Stomach smooth muscle (tissue), 2 donors: ENCODE results near the gene USP8.
"Not testable (repeated sequence)": the region's sequence is repeated elsewhere in the genome, so short reads cannot be mapped to it uniquely, and the experiment has no call there.

Experiments used
- H3K27ac ChIP-seq: one replicate; pipeline ENCODE4 v1.7.0; 2013; ENCODE audit warnings: mild to moderate bottlenecking, low read length, inconsistent platforms
- H3K27me3 ChIP-seq, 2 donors: one replicate each; pipeline ENCODE4 v1.7.0; 2013; ENCODE audit warnings: low read length in 2 of 2; ENCODE audit not compliant: insufficient read depth in 2 of 2, control insufficient read depth in 1 of 2
- H3K36me3 ChIP-seq, 2 donors: one replicate each; pipeline ENCODE4 v1.7.0; 2013; ENCODE audit warnings: low read length in 2 of 2; ENCODE audit not compliant: control insufficient read depth in 2 of 2, insufficient read depth in 2 of 2
- H3K4me1 ChIP-seq: one replicate; pipeline ENCODE4 v1.7.0; 2013; ENCODE audit warnings: low read length; ENCODE audit not compliant: control insufficient read depth, insufficient read depth
- H3K4me3 ChIP-seq, 2 donors: one replicate each; pipeline ENCODE4 v1.7.0; 2013; ENCODE audit warnings: low read length in 2 of 2
- H3K9ac ChIP-seq, 2 donors: one replicate each; pipeline ENCODE4 v1.7.0; 2013; ENCODE audit warnings: low read length in 2 of 2, mild to moderate bottlenecking in 1 of 2
- H3K9me3 ChIP-seq, 2 donors: one replicate each; pipeline ENCODE4 v1.7.0; 2013; ENCODE audit warnings: low read length in 2 of 2; ENCODE audit not compliant: control insufficient read depth in 2 of 2
- donor health status: healthy.
- donor health status: Pancreatic carcinoma.

The USP8 gene

GRCh38 chr15:50414624-50415023 is 9.6 kb upstream of the USP8 start:
- Histone ChIP-seq H3K9ac (no peak overlapping the region), H3K27me3 (no peaks in the 10 kb centered on the region), H3K36me3 (no peaks in the 10 kb centered on the region), H3K9me3 (no peaks in the 10 kb centered on the region), H3K4me1 (no peaks in the 10 kb centered on the region), H3K4me3 (no peak overlapping the region), H3K27ac (no peak overlapping the region)

- no peak overlapping the region for H3K4me3 ChIP-seq
- no peaks in the 10 kb centered on the region for H3K9me3 ChIP-seq
- no peak overlapping the region for H3K27ac ChIP-seq
- H3K27me3 ChIP-seq: no peaks in the 10 kb centered on the region
- H3K4me1 ChIP-seq: no peaks in the 10 kb centered on the region
- no peaks in the 10 kb centered on the region for H3K36me3 ChIP-seq
- H3K9ac ChIP-seq: no peak overlapping the region
These were observed 8.3 kb upstream of the USP8 start for GRCh38 chr15:50415752-50416404.

DNA sequence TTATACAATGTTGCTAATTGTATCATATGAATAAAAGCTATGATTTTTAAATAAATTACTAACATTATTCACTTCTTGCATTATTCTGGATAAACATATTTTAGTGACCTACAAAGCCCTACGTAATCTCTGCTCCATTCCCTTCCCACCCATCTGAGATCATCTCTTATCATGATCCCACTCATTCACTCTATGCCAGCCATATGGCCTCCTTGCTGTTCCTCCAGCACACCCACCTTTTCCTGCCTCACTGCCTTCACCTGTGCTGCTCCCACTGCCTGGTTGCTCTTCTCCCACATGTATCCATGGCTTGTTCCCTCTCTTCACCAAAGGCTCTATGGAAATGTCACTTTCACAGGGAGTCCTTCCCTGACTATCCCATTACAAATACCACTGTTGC is 7.3 kb upstream of the USP8 start:
- Histone ChIP-seq H3K4me3 (no peak overlapping the region), H3K9me3 (no peaks in the 10 kb centered on the region), H3K4me1 (no peaks in the 10 kb centered on the region), H3K36me3 (no peaks in the 10 kb centered on the region), H3K9ac (no peak overlapping the region), H3K27me3 (no peaks in the 10 kb centered on the region), H3K27ac (no peak overlapping the region)

DNA sequence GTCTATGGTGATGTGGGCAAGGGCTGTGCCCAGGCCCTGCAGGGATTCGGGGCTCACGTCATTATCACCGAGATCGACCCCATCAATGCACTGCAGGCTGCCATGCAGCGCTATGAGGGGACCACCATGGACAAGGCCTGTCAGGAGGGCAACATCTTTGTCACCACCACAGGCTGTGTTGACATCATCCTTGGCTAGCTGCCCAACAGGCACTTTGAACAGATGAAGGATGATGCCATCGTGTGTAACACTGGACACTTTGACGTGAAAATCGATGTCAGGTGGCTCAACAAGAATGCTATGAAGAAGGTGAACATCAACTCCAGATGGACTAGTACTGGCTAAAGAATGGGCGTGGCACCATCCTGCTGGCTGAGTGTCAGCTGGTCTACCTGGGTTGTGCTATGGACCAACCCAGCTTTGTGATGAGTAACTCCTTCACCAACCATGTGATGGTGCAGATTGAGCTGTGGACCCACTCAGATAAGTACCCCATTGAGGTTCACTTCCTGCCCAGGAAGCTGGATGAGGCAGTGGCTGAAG is 6.1 kb upstream of the USP8 start:
- Histone ChIP-seq H3K4me1 (no peaks in the 10 kb centered on the region), H3K9me3 (no peaks in the 10 kb centered on the region), H3K27me3 (no peaks in the 10 kb centered on the region), H3K9ac (no peak overlapping the region), H3K36me3 (no peaks in the 10 kb centered on the region), H3K4me3 (no peak overlapping the region), H3K27ac (no peak overlapping the region)

DNA sequence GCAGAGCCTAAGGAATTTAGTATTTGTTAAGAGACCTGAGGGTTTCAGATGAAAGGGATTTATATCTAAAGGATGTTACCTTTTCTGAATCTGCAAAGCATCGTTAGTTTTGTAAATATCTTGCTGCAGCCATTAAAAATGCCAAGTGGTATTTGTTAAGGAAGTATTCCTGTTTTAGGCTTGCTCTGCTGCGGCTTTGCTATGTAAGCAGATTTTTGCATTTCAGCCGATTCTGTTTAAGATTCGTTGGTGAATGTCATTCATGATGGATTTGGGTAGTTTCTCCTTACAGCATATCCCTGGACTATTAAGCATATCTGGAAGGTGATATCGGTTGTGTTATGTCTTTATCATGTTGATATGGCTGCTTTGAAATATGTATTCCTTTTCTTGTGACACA is 1.0 kb downstream of the USP8 start:
- Histone ChIP-seq H3K9ac (peak overlapping the region; percentile 78 to 98), H3K27me3 (no peaks in the 10 kb centered on the region), H3K4me1 (no peaks in the 10 kb centered on the region), H3K36me3 (peaks cover 0 to 5% of the 10 kb centered on the region in 2 donors), H3K4me3 (peak overlapping the region; percentile 73 to 99), H3K9me3 (no peaks in the 10 kb centered on the region), H3K27ac (no peak overlapping the region)

DNA sequence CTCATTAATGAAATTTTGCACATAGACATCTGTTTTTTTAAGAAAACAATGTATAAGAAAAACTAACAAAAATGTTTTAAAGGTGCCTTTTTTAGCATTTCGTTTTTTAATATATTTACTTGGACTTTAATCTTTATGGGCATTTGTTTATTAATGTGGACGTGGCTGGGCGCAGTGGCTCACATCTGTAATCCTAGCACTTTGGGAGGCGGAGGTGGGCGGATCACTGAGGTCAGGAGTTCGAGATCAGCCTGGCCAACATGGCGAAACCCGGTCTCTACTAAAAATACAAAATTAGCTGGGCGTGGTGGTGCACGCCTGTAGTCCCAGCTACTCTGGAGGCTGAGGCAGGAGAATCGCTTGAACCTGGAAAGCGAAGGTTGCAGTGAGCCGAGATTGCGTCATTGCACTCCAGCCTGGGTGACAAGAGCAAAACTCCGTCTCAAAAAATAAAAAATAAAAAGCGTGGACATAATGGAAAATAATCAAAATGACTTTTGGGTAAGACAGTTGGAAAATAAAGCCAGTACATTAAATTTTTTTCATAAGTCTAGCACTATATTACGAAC is 1.6 kb downstream of the USP8 start:
- not testable (repeated sequence) for H3K9me3 ChIP-seq, H3K27me3 ChIP-seq, H3K36me3 ChIP-seq, H3K9ac ChIP-seq, H3K27ac ChIP-seq, H3K4me1 ChIP-seq
- peak overlapping the region in 1 of 2 donors; percentile 99 for H3K4me3 ChIP-seq

DNA sequence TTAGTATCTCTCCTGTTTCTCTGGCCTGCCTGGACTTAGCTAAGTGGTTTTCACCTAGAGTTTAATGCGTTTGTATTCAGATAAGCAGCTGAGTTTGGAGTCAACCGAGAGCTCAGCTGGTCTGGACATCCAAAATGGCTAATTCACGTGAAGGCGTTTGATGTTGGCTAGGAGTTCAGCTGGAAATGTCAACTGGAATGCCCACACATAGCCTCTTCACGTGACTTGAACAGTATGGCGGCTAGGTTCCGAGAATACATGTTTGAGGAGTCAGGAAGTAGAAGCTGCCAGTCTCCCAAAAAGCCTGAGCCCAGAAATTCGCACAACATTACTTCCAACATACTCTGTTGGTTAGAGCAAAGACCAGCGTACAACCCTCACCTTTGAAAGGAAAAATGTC is 2.2 kb downstream of the USP8 start:
- no peak overlapping the region for H3K27ac ChIP-seq
- no peaks in the 10 kb centered on the region for H3K9me3 ChIP-seq
- H3K9ac ChIP-seq: no peak overlapping the region
- H3K27me3 ChIP-seq: no peaks in the 10 kb centered on the region
- H3K4me1 ChIP-seq: no peaks in the 10 kb centered on the region
- H3K4me3 ChIP-seq: no peak overlapping the region
- peaks cover 0 to 5% of the 10 kb centered on the region in 2 donors for H3K36me3 ChIP-seq

DNA sequence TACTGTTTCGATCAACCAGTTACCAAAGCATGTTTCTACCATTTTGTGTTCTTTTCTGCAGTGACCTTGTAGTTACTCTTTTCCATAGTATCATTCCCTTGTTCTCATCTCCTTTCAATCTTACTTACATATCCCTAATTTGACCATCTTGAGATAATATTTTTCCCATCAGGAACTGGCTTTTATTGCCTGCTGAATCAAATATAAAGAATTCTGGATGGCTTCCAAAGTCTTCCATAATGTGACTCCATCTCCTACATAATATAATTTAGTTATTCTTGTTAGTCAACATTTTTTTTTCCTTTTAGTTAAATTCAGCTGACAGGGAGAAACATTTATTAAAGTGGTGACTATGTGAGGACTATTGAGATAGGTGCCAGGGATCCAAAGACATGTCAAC is 7.0 kb downstream of the USP8 start:
- Histone ChIP-seq H3K27me3 (no peaks in the 10 kb centered on the region), H3K4me3 (no peak overlapping the region), H3K9me3 (no peaks in the 10 kb centered on the region), H3K4me1 (no peaks in the 10 kb centered on the region), H3K27ac (no peak overlapping the region), H3K36me3 (peaks cover 0 to 7% of the 10 kb centered on the region in 2 donors), H3K9ac (no peak overlapping the region)

GRCh38 chr15:50432230-50432629 is 8.0 kb downstream of the USP8 start:
- Histone ChIP-seq H3K4me3 (no peak overlapping the region), H3K9me3 (no peaks in the 10 kb centered on the region), H3K27me3 (no peaks in the 10 kb centered on the region), H3K4me1 (no peaks in the 10 kb centered on the region), H3K27ac (no peak overlapping the region), H3K36me3 (peaks cover 0 to 2% of the 10 kb centered on the region in 2 donors), H3K9ac (no peak overlapping the region)

DNA sequence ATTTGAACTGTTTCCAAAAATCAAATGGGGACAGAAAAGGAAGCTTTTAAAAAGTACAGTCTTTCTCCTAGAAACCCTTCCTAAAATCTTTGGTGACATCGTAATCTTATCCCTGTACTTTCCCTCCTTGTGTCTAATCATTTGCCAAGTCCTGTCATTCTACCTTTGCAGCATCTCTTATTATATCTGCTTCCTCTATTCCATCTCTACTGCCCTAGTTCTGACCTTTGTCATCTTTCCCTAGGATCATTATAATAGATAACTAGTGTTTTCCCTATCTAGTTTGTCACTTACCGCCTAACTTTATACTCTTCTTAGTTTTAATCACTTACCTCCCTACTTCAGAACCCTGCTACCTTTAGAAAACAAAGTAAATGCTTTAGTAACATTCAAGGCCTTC is 11.6 kb downstream of the USP8 start:
- no peaks in the 10 kb centered on the region for H3K4me1 ChIP-seq
- H3K36me3 ChIP-seq: peaks cover under 1 to 6% of the 10 kb centered on the region in 2 donors
- no peak overlapping the region for H3K4me3 ChIP-seq
- no peak overlapping the region for H3K27ac ChIP-seq
- H3K9me3 ChIP-seq: no peaks in the 10 kb centered on the region
- H3K9ac ChIP-seq: no peak overlapping the region
- H3K27me3 ChIP-seq: no peaks in the 10 kb centered on the region

DNA sequence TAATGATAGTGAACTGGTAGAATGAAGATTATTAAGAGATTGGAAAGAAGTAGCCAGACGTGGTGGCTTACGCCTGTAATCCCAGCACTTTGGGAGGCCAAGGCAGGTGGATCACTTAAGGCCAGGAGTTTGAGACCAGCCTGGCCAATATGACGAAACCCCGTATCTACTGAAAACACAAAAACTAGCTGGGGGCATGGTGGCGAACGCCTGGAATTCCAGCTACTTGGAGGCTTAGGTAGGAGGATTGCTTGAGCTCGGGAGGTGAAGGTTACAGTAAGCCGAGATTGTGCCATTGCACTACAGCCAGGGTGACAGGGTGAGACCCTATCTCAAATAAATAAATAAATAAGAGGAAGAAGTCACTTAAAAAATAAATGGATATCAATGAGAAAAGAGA is 14.0 kb downstream of the USP8 start:
- H3K4me1 ChIP-seq: no peaks in the 10 kb centered on the region
- H3K9me3 ChIP-seq: no peaks in the 10 kb centered on the region
- peaks cover 7 to 10% of the 10 kb centered on the region in 2 donors for H3K36me3 ChIP-seq

More for the DNA sequence above, 14.0 kb downstream of the USP8 start:
- Histone ChIP-seq H3K4me3 (no peak overlapping the region), H3K9ac (no peak overlapping the region), H3K27me3 (no peaks in the 10 kb centered on the region), H3K27ac (no peak overlapping the region)
